Calu3 (cell line): ENCODE results near the gene AWAT2. TPM values are rescaled to one million over a fixed set of nuclear protein-coding genes. Genes with fewer than 3 reads are reported as not detected.
A peak's percentile ranks its signal among the peaks of the same experiment; 100 is the strongest.

ENCODE experiments used
- BruUV-seq: library from RNA; stranded (reverse); fragments of 400-500 nt; replicated peaks from 2 replicates; lab custom pipeline; 2021; lab: Mats Ljungman, UMichigan
- CTCF ChIA-PET: fragments of 300-600 bp; sonication (Branson Sonifier 250); formaldehyde crosslinking; loops from one replicate; lab custom pipeline; 2022; ENCODE audit warnings: antibody characterized with exemption; lab: Charles Lee
- DNase-seq: peaks from one replicate; pipeline ENCODE4 v3.0.0; 2022
- H3K27ac Mint-ChIP-seq: one replicate; pipeline ENCODE4 v1.8.0; 2022; ENCODE audit warnings: mixed read lengths; ENCODE audit not compliant: unreplicated experiment
- H3K27me3 Mint-ChIP-seq: one replicate; pipeline ENCODE4 v1.8.0; 2022; ENCODE audit warnings: mixed read lengths; ENCODE audit not compliant: unreplicated experiment
- H3K36me3 Mint-ChIP-seq: one replicate; pipeline ENCODE4 v1.8.0; 2022; ENCODE audit warnings: mild to moderate bottlenecking, moderate library complexity, mixed read lengths; ENCODE audit not compliant: insufficient read depth, unreplicated experiment
- H3K4me1 Mint-ChIP-seq: one replicate; pipeline ENCODE4 v1.8.0; 2022; ENCODE audit warnings: mild to moderate bottlenecking, low read depth, mixed read lengths; ENCODE audit not compliant: unreplicated experiment
- H3K4me3 Mint-ChIP-seq: one replicate; pipeline ENCODE4 v1.8.0; 2022; ENCODE audit warnings: mild to moderate bottlenecking, low read depth, moderate library complexity, mixed read lengths; ENCODE audit not compliant: unreplicated experiment
- H3K9me3 Mint-ChIP-seq: one replicate; pipeline ENCODE4 v1.8.0; 2022; ENCODE audit warnings: low read depth, mixed read lengths; ENCODE audit not compliant: unreplicated experiment
- intact Hi-C: fragments of 100-400 bp; cut with micrococcal nuclease; formaldehyde crosslinking; loops from one replicate; pipeline ENCODE4 v1.10.0; 2022; ENCODE audit not compliant: unreplicated experiment
- total RNA-seq: library from RNA; stranded (reverse); gene quantifications from 2 replicates; pipeline ENCODE4 v1.2.3, GENCODE V29; 2022
- TF ChIP-seq, protein P1 (sequence below): fragments of 200-600 bp; IDR thresholded peaks from one replicate; pipeline ENCODE4 v1.8.0; 2022; ENCODE audit warnings: antibody characterized with exemption; ENCODE audit not compliant: unreplicated experiment

AWAT2 gene
- total RNA-seq, 1 experiment from 2014 or later = not detected

GRCh38 chrX:70012756-70013155 lies 37.0 kb downstream of the AWAT2 start:
- H3K27ac Mint-ChIP-seq = no peak overlapping the region
- no peaks in the 10 kb centered on the region for H3K36me3 Mint-ChIP-seq
- no peaks in the 10 kb centered on the region for H3K4me1 Mint-ChIP-seq
- intact Hi-C loops = no loop called here
- TF ChIP-seq, protein P1, sequence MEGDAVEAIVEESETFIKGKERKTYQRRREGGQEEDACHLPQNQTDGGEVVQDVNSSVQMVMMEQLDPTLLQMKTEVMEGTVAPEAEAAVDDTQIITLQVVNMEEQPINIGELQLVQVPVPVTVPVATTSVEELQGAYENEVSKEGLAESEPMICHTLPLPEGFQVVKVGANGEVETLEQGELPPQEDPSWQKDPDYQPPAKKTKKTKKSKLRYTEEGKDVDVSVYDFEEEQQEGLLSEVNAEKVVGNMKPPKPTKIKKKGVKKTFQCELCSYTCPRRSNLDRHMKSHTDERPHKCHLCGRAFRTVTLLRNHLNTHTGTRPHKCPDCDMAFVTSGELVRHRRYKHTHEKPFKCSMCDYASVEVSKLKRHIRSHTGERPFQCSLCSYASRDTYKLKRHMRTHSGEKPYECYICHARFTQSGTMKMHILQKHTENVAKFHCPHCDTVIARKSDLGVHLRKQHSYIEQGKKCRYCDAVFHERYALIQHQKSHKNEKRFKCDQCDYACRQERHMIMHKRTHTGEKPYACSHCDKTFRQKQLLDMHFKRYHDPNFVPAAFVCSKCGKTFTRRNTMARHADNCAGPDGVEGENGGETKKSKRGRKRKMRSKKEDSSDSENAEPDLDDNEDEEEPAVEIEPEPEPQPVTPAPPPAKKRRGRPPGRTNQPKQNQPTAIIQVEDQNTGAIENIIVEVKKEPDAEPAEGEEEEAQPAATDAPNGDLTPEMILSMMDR = no peak
- no peak for DNase-seq
- H3K9me3 Mint-ChIP-seq = peaks cover 4% of the 10 kb centered on the region
- H3K27me3 Mint-ChIP-seq = no peaks in the 10 kb centered on the region
- CTCF ChIA-PET = interaction anchor here (2.5 kb wide), 1 partner anchor 17 kb away, joined by 7 read pairs; no protein-coding TSS in a partner anchor
- BruUV-seq = no TSS peak
- H3K4me3 Mint-ChIP-seq = no peak overlapping the region

- no peaks in the 10 kb centered on the region for H3K27me3 Mint-ChIP-seq
- BruUV-seq = no TSS peak
- no peak overlapping the region for H3K4me3 Mint-ChIP-seq
- intact Hi-C loops = no loop called here
- no peaks in the 10 kb centered on the region for H3K9me3 Mint-ChIP-seq
- TF ChIP-seq, protein P1 = no peak
- CTCF ChIA-PET = no interaction called here
- H3K4me1 Mint-ChIP-seq = no peaks in the 10 kb centered on the region
- H3K27ac Mint-ChIP-seq = no peak overlapping the region
- H3K36me3 Mint-ChIP-seq = no peaks in the 10 kb centered on the region
- no peak for DNase-seq
Measured at GRCh38 chrX:70009970-70010369, 39.8 kb downstream of the AWAT2 start.

- no peak for DNase-seq
- Mint-ChIP-seq H3K27ac (no peak overlapping the region), H3K9me3 (no peaks in the 10 kb centered on the region), H3K36me3 (no peaks in the 10 kb centered on the region), H3K4me1 (no peaks in the 10 kb centered on the region), H3K27me3 (no peaks in the 10 kb centered on the region), H3K4me3 (no peak overlapping the region)
- CTCF ChIA-PET = no interaction called here
- intact Hi-C loops = no loop called here
- TF ChIP-seq, protein P1 = no peak
- no TSS peak for BruUV-seq
Measured at GRCh38 chrX:70009049-70009448, 40.7 kb downstream of the AWAT2 start.

- no peaks in the 10 kb centered on the region for H3K27me3 Mint-ChIP-seq
- no peaks in the 10 kb centered on the region for H3K9me3 Mint-ChIP-seq
- H3K36me3 Mint-ChIP-seq = no peaks in the 10 kb centered on the region
- intact Hi-C loops = no loop called here
- peak overlapping the region; percentile 69 for H3K27ac Mint-ChIP-seq
- no TSS peak for BruUV-seq
- no peaks in the 10 kb centered on the region for H3K4me1 Mint-ChIP-seq
- no peak overlapping the region for H3K4me3 Mint-ChIP-seq
- TF ChIP-seq, protein P1 = no peak
- CTCF ChIA-PET = no interaction called here
- DNase-seq = no peak
Measured at GRCh38 chrX:70007946-70008345, 41.8 kb downstream of the AWAT2 start.
